ENCODE data around the gene TTLL4. TPM values are rescaled to one million over a fixed set of nuclear protein-coding genes. Genes with fewer than 3 reads are reported as not detected.

The TTLL4 gene
- total and polyA plus RNA-seq, 2 of the 8 experiments (the other 6 are each of a cell fraction or from before 2014, with no cell fraction given) = 71.1 to 105 TPM

DNA sequence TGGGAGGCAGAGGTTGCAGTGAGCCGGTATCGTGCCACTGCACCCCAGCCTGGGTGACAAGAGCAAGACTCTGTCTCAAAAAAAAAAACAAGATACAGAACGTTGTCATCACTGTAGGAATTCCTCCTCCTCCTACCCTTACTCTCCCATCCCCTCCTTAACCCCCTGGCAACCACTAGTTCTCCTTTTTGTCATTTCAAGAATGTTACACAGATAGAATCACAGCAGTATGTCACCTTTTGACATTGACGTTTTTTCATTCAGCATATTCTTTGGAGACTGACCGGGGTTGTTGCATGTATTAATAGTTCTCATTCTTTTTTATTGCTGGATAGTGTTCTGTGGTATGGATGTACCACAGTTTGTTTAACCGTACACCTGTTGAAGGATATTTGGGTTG, 32.4 kb downstream of the TTLL4 start:
- Histone ChIP-seq H4K20me1 (replicated peaks in 1 of 2; ENCODE audit: control insufficient read depth in 1 of 2, insufficient read depth in 2 of 2, low read length in 2 of 2) (peaks cover 2 to 7% of the 10 kb centered on the region in 2 experiments), H3K18ac (ENCODE audit: extremely low read depth, low read length) (no peak overlapping the region), H3K9ac (replicated peaks in 1 of 4; ENCODE audit: extremely low read depth in 1 of 4, low read depth in 3 of 4, low read length in 3 of 4) (no peak overlapping the region), H3K23ac (ENCODE audit: insufficient read length) (no peak overlapping the region), H2BK15ac (ENCODE audit: low read length) (no peak overlapping the region), H2BK5ac (ENCODE audit: low read depth, low read length) (no peak overlapping the region), H2BK20ac (ENCODE audit: low read length) (no peak overlapping the region), H3K56ac (replicated peaks; ENCODE audit: insufficient read length, low read depth, low read length) (no peak overlapping the region), H3K79me1 (ENCODE audit: low read depth, low read length) (peaks cover 9% of the 10 kb centered on the region), H4K91ac (replicated peaks; ENCODE audit: insufficient read length, low read length) (no peak overlapping the region), H3K27ac (ENCODE audit: low read depth, low read length) (no peak overlapping the region), H3K36me3 (ENCODE audit: control insufficient read depth in 2 of 4, insufficient read depth in 4 of 4, low read length in 3 of 4) (peaks cover 21 to 78% (median 44%) of the 10 kb centered on the region in 4 experiments), H4K8ac (ENCODE audit: extremely low read depth, insufficient read depth, low read length) (no peak overlapping the region), H3K79me2 (ENCODE audit: control insufficient read depth in 1 of 2, insufficient read depth in 2 of 2, low read length in 2 of 2) (no peaks in the 10 kb centered on the region), H3K4me3 (ENCODE audit: extremely low read depth in 1 of 4, insufficient read depth in 2 of 4, low read depth in 3 of 4, low read length in 4 of 4) (no peak overlapping the region), H3K9me3 (ENCODE audit: insufficient read depth in 2 of 2, low read depth in 1 of 2, low read length in 1 of 2) (no peaks in the 10 kb centered on the region), H2AFZ (ENCODE audit: low read length) (no peak overlapping the region), H2BK12ac (ENCODE audit: low read depth, low read length) (no peak overlapping the region), H3K14ac (ENCODE audit: insufficient read length) (no peak overlapping the region), H2AK5ac (ENCODE audit: low read depth, low read length) (no peak overlapping the region), H3K23me2 (ENCODE audit: low read depth, low read length) (no peaks in the 10 kb centered on the region), H3K4me2 (ENCODE audit: insufficient read depth in 1 of 2, low read depth in 2 of 2, low read length in 2 of 2) (no peak overlapping the region), H2BK120ac (replicated peaks; ENCODE audit: low read depth, low read length) (no peak overlapping the region), H4K5ac (ENCODE audit: insufficient read length, low read depth, low read length) (no peak overlapping the region), H3K27me3 (replicated peaks in 1 of 4; ENCODE audit: control insufficient read depth in 3 of 4, extremely low read depth in 1 of 4, insufficient read depth in 3 of 4, low read length in 3 of 4) (no peaks in the 10 kb centered on the region), H3K4me1 (replicated peaks in 1 of 4; ENCODE audit: control insufficient read depth in 3 of 4, insufficient read depth in 4 of 4, low read length in 3 of 4) (no peaks in the 10 kb centered on the region), H3K4ac (replicated peaks; ENCODE audit: insufficient read length, low read depth, low read length) (no peak overlapping the region)
- POLR2A ChIA-PET (ENCODE audit: partially characterized antibody) = interaction anchor here (1.5 kb wide), 1 partner anchor 12 kb away, joined by 4 read pairs; no protein-coding TSS in a partner anchor
- no peak for DNase-seq (ENCODE audit: low read depth in 1 of 2, low spot score in 2 of 2)
- CTCF ChIA-PET (ENCODE audit: partially characterized antibody) = interaction anchor here (1.2 to 2.8 kb wide), 3 partner anchors 11 to 104 kb away, joined by 4 to 7 read pairs (median 6); no protein-coding TSS in a partner anchor
- FAIRE-seq = no peak
- WGBS, 2 experiments (ENCODE audit: extremely low coverage in 1 of 2, insufficient coverage in 1 of 2, insufficient read length in 1 of 2, insufficient replicate concordance in 2 of 2, low coverage in 1 of 2, low lambda C conversion rate in 2 of 2, missing lambda C conversion rate in 1 of 2) = 88% methylated on average over 6 of the region's 6 CpGs; no CpG with 5 or more reads in 1 of the 2 experiments
- no peak for TF ChIP-seq JUN (IDR thresholded peaks at IDR 0.05; ENCODE audit: low read depth, low read length)
- TF ChIP-seq SIRT6 (IDR thresholded peaks at IDR 0.05; ENCODE audit: low read length) = no peak
- TF ChIP-seq, protein P1, sequence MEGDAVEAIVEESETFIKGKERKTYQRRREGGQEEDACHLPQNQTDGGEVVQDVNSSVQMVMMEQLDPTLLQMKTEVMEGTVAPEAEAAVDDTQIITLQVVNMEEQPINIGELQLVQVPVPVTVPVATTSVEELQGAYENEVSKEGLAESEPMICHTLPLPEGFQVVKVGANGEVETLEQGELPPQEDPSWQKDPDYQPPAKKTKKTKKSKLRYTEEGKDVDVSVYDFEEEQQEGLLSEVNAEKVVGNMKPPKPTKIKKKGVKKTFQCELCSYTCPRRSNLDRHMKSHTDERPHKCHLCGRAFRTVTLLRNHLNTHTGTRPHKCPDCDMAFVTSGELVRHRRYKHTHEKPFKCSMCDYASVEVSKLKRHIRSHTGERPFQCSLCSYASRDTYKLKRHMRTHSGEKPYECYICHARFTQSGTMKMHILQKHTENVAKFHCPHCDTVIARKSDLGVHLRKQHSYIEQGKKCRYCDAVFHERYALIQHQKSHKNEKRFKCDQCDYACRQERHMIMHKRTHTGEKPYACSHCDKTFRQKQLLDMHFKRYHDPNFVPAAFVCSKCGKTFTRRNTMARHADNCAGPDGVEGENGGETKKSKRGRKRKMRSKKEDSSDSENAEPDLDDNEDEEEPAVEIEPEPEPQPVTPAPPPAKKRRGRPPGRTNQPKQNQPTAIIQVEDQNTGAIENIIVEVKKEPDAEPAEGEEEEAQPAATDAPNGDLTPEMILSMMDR (IDR thresholded peaks at IDR 0.05; ENCODE audit: control extremely low read depth in 1 of 3, insufficient read depth in 1 of 3, low read depth in 1 of 3, low read length in 3 of 3) = no peak
- TF ChIP-seq, protein P2, sequence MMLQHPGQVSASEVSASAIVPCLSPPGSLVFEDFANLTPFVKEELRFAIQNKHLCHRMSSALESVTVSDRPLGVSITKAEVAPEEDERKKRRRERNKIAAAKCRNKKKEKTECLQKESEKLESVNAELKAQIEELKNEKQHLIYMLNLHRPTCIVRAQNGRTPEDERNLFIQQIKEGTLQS (IDR thresholded peaks at IDR 0.05; ENCODE audit: insufficient read depth, low read depth, low read length) = no peak
- no peak for TF ChIP-seq SP2 (IDR thresholded peaks at IDR 0.05; ENCODE audit: low read length)
- TF ChIP-seq CHD1 (IDR thresholded peaks at IDR 0.05; ENCODE audit: low read depth, low read length) = no peak
- no peak for TF ChIP-seq BRCA1 (IDR thresholded peaks at IDR 0.05; ENCODE audit: low read depth, low read length)
- TF ChIP-seq MAFK (IDR thresholded peaks at IDR 0.05; ENCODE audit: low read depth, low read length) = no peak
- TF ChIP-seq, protein P3, sequence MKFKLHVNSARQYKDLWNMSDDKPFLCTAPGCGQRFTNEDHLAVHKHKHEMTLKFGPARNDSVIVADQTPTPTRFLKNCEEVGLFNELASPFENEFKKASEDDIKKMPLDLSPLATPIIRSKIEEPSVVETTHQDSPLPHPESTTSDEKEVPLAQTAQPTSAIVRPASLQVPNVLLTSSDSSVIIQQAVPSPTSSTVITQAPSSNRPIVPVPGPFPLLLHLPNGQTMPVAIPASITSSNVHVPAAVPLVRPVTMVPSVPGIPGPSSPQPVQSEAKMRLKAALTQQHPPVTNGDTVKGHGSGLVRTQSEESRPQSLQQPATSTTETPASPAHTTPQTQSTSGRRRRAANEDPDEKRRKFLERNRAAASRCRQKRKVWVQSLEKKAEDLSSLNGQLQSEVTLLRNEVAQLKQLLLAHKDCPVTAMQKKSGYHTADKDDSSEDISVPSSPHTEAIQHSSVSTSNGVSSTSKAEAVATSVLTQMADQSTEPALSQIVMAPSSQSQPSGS (IDR thresholded peaks at IDR 0.05; ENCODE audit: low read length) = no peak

Measured in H1 (cell line).